ENCODE results near the gene MAML2. TPM values are rescaled to one million over a fixed set of nuclear protein-coding genes. Genes with fewer than 3 reads are reported as not detected.

Gene MAML2
- total RNA-seq, 2 experiments from 2014 or later: 11.8 to 12.5 TPM

GRCh38 chr11:96328395-96329010 is 14.5 kb downstream of the MAML2 start:
- peak overlapping the region; percentile 79 for H3K27ac Mint-ChIP-seq
- no peaks in the 10 kb centered on the region for H3K9me3 Mint-ChIP-seq
- no peak overlapping the region for H3K4me3 Mint-ChIP-seq
- H3K27me3 Mint-ChIP-seq: no peaks in the 10 kb centered on the region
- ChIA-PET POLR2A (interaction anchor here (0.6 to 1.2 kb wide), 2 partner anchors 10 to 538 kb away, joined by 3 read pairs; partner anchors contain the start of gene CEP57), CTCF (interaction anchor here (0.7 to 1.8 kb wide), 4 partner anchors 9 to 46 kb away, joined by 3 to 6 read pairs (median 4); partner anchors contain the start of gene MAML2)
- intact Hi-C loops (cut with micrococcal nuclease): no loop called here
- H3K4me1 Mint-ChIP-seq (ENCODE audit: low read depth): peaks cover 78% of the 10 kb centered on the region
- DNase-seq (no peak), ATAC-seq (no peak)
- H3K36me3 Mint-ChIP-seq (ENCODE audit: low read depth): peaks cover 38% of the 10 kb centered on the region
- no peak for TF ChIP-seq CTCF (IDR thresholded peaks at IDR 0.05)

- no peaks in the 10 kb centered on the region for H3K27me3 Mint-ChIP-seq
- peaks cover 47% of the 10 kb centered on the region for H3K36me3 Mint-ChIP-seq (ENCODE audit: low read depth)
- no peak overlapping the region for H3K27ac Mint-ChIP-seq
- ChIA-PET POLR2A (interaction anchor here (0.8 kb wide), 1 partner anchor 11 kb away, joined by 3 read pairs; no protein-coding TSS in a partner anchor), CTCF (no interaction called here)
- no peak overlapping the region for H3K4me3 Mint-ChIP-seq
- no peak for DNase-seq
- intact Hi-C loops (cut with micrococcal nuclease): no loop called here
- H3K9me3 Mint-ChIP-seq: no peaks in the 10 kb centered on the region
- ATAC-seq: no peak
- no peak for TF ChIP-seq CTCF (IDR thresholded peaks at IDR 0.05)
- peaks cover 77% of the 10 kb centered on the region for H3K4me1 Mint-ChIP-seq (ENCODE audit: low read depth)
Measured at GRCh38 chr11:96326959-96327358, 16.0 kb downstream of the MAML2 start.

GRCh38 chr11:96324912-96325311 is 18.1 kb downstream of the MAML2 start:
- no peaks in the 10 kb centered on the region for H3K27me3 Mint-ChIP-seq
- ChIA-PET POLR2A (interaction anchor here (1.2 to 1.8 kb wide), 2 partner anchors 12 to 18 kb away, joined by 7 read pairs; no protein-coding TSS in a partner anchor), CTCF (interaction anchor here (1.2 to 1.3 kb wide), 3 partner anchors 10 to 45 kb away, joined by 3 to 4 read pairs (median 3); partner anchors contain the start of gene MAML2)
- DNase-seq (no peak), ATAC-seq (no peak)
- no peak overlapping the region for H3K27ac Mint-ChIP-seq
- no peak for TF ChIP-seq CTCF (IDR thresholded peaks at IDR 0.05)
- no peaks in the 10 kb centered on the region for H3K9me3 Mint-ChIP-seq
- intact Hi-C loops (cut with micrococcal nuclease): no loop called here
- no peak overlapping the region for H3K4me3 Mint-ChIP-seq
- H3K4me1 Mint-ChIP-seq (ENCODE audit: low read depth): peaks cover 83% of the 10 kb centered on the region
- H3K36me3 Mint-ChIP-seq (ENCODE audit: low read depth): peaks cover 47% of the 10 kb centered on the region

- Mint-ChIP-seq H3K4me1 (ENCODE audit: low read depth) (peaks cover 81% of the 10 kb centered on the region), H3K27ac (no peak overlapping the region), H3K27me3 (no peaks in the 10 kb centered on the region), H3K4me3 (no peak overlapping the region), H3K9me3 (no peaks in the 10 kb centered on the region), H3K36me3 (ENCODE audit: low read depth) (peaks cover 45% of the 10 kb centered on the region)
- no peak for TF ChIP-seq CTCF (IDR thresholded peaks at IDR 0.05)
- POLR2A ChIA-PET: no interaction called here
- intact Hi-C loops (cut with micrococcal nuclease): no loop called here
- CTCF ChIA-PET: interaction anchor here (2.5 kb wide), 1 partner anchor 18 kb away, joined by 7 read pairs; no protein-coding TSS in a partner anchor
- ATAC-seq (no peak), DNase-seq (no peak)
Measured at GRCh38 chr11:96323642-96323985, 19.4 kb downstream of the MAML2 start.

All from activated CD8-positive, alpha-beta T cell treated with anti-CD3 and anti-CD28 coated beads for 36 hours (primary cell).